Esophagus muscularis mucosa (tissue), 3 donors: Measurements from ENCODE around the gene PPARA.

ENCODE experiments used
- CTCF ChIP-seq, 3 experiments: fragments of 200-600 bp in 2 of 3; fragments of 450-650 bp in 1 of 3; sonication (generic) in 2 of 3; IDR thresholded peaks; one replicate each; pipeline ENCODE4 v1.5.1; 2017 to 2019; ENCODE audit warnings: antibody characterized with exemption in 3 of 3, mild to moderate bottlenecking in 2 of 3, moderate library complexity in 1 of 3
- POLR2AphosphoS5 ChIP-seq, 2 donors: sonication (generic); formaldehyde crosslinking; IDR thresholded peaks; one replicate each; pipeline ENCODE4 v1.6.1; 2017; ENCODE audit warnings: antibody characterized with exemption in 2 of 2

- no peak for TF ChIP-seq POLR2AphosphoS5 (IDR thresholded peaks at IDR 0.05)
- TF ChIP-seq CTCF (IDR thresholded peaks at IDR 0.05), result no peak
These were observed 20.8 kb upstream of the PPARA start for GRCh38 chr22:46129390-46130041.
